PC-3 (cell line): ENCODE measurements around the gene CEP128. TPM values are rescaled to one million over a fixed set of nuclear protein-coding genes. Genes with fewer than 3 reads are reported as not detected.

Source experiments
- ATAC-seq: fragments of 200-7000 bp; cut with Tn5 transposase; 2 replicates; pipeline ENCODE4 v1.9.1; 2020; ENCODE audit warnings: mild to moderate bottlenecking, moderate library complexity
- BruUV-seq: library from RNA; stranded (reverse); fragments of 400-500 nt; replicated peaks from 2 replicates; lab custom pipeline; 2021; lab: Mats Ljungman, UMichigan
- CTCF ChIA-PET: fragments of 300-600 bp; sonication (Branson Sonifier 250); formaldehyde crosslinking; loops from one replicate; lab custom pipeline; 2022; ENCODE audit warnings: antibody characterized with exemption; lab: Charles Lee
- POLR2A ChIA-PET: fragments of 300-600 bp; sonication (Branson Sonifier 250); formaldehyde crosslinking; loops from one replicate; lab custom pipeline; 2022; ENCODE audit warnings: antibody characterized with exemption; ENCODE audit not compliant: unreplicated experiment; lab: Charles Lee
- DNase-seq: peaks from one replicate; pipeline ENCODE4 v3.0.0-alpha.2; 2015
- H2AFZ ChIP-seq: fragments of 300-600 bp; sonication (generic); 2 replicates; pipeline ENCODE4 v1.6.0; 2016; ENCODE audit warnings: antibody characterized with exemption, low read length
- H3F3A ChIP-seq: fragments of 300-600 bp; sonication (generic); one replicate; pipeline ENCODE4 v1.6.0; 2017; ENCODE audit warnings: antibody characterized with exemption, low read length, control low read depth, mild to moderate bottlenecking; ENCODE audit not compliant: unreplicated experiment
- H3K27ac ChIP-seq: fragments of 300-600 bp; sonication (generic); 2 replicates; pipeline ENCODE4 v1.5.1; 2016; ENCODE audit warnings: mild to moderate bottlenecking, low read length
- H3K27me3 ChIP-seq: fragments of 300-600 bp; sonication (generic); 2 replicates; pipeline ENCODE4 v1.6.1; 2016; ENCODE audit warnings: low read length, mixed read lengths
- H3K36me3 ChIP-seq: fragments of 300-600 bp; sonication (generic); 2 replicates; pipeline ENCODE4 v1.6.1; 2016; ENCODE audit warnings: low read depth, mixed run types, low read length, mixed read lengths
- H3K4me1 ChIP-seq: fragments of 300-600 bp; sonication (generic); 2 replicates; pipeline ENCODE4 v1.5.1; 2016; ENCODE audit warnings: low read length; ENCODE audit not compliant: insufficient read depth
- H3K4me2 ChIP-seq: fragments of 300-600 bp; sonication (generic); 2 replicates; pipeline ENCODE4 v1.6.0; 2016; ENCODE audit warnings: low read length
- H3K4me3 ChIP-seq: fragments of 300-600 bp; sonication (generic); 2 replicates; pipeline ENCODE4 v1.5.1; 2016; ENCODE audit warnings: mild to moderate bottlenecking, low read length, mixed read lengths
- H3K79me2 ChIP-seq: fragments of 300-600 bp; sonication (generic); 2 replicates; pipeline ENCODE4 v1.6.1; 2017; ENCODE audit warnings: low read length, mixed read lengths
- H3K9ac ChIP-seq: fragments of 300-600 bp; sonication (generic); 2 replicates; pipeline ENCODE4 v1.6.0; 2016; ENCODE audit warnings: mild to moderate bottlenecking, low read length
- H3K9me2 ChIP-seq: fragments of 300-600 bp; sonication (generic); replicated peaks from 2 replicates; pipeline ENCODE4 v1.6.1; 2016; ENCODE audit warnings: mixed run types, low read length, mixed read lengths
- H3K9me3 ChIP-seq: fragments of 300-600 bp; sonication (generic); 2 replicates; pipeline ENCODE4 v1.6.1; 2016; ENCODE audit warnings: low read length, mixed read lengths
- H4K20me1 ChIP-seq: fragments of 300-600 bp; sonication (generic); 2 replicates; pipeline ENCODE4 v1.6.1; 2016; ENCODE audit warnings: low read length, mixed read lengths
- EZH2 ChIP-seq: fragments of 300-600 bp; sonication (generic); IDR thresholded peaks from one replicate; pipeline ENCODE4 v1.6.1; 2017; ENCODE audit warnings: antibody characterized with exemption, mild to moderate bottlenecking, low read length; ENCODE audit not compliant: unreplicated experiment
- EZH2phosphoT487 ChIP-seq: fragments of 300-600 bp; sonication (generic); IDR thresholded peaks from 2 replicates; pipeline ENCODE4 v1.6.1; 2018; ENCODE audit warnings: mild to moderate bottlenecking, antibody characterized with exemption, low read length, borderline replicate concordance
- intact Hi-C: fragments of 100-400 bp; cut with micrococcal nuclease; formaldehyde crosslinking; loops from 2 replicates; pipeline ENCODE4 v1.9.0; 2023
- total RNA-seq: library from RNA; depleted of rRNA; stranded (reverse); fragments of >200 nt; gene quantifications from 2 replicates; pipeline ENCODE4 v1.2.3, GENCODE V29; 2014
- TF ChIP-seq, protein P1 (sequence below): fragments of 300-600 bp; sonication (generic); conservative IDR thresholded peaks from 2 replicates; pipeline ENCODE4 v1.5.1; 2017; ENCODE audit warnings: antibody characterized with exemption, low read depth, mild to moderate bottlenecking, low read length

CEP128 gene
- total RNA-seq, 1 experiment from 2014 or later = 11.6 TPM

DNA sequence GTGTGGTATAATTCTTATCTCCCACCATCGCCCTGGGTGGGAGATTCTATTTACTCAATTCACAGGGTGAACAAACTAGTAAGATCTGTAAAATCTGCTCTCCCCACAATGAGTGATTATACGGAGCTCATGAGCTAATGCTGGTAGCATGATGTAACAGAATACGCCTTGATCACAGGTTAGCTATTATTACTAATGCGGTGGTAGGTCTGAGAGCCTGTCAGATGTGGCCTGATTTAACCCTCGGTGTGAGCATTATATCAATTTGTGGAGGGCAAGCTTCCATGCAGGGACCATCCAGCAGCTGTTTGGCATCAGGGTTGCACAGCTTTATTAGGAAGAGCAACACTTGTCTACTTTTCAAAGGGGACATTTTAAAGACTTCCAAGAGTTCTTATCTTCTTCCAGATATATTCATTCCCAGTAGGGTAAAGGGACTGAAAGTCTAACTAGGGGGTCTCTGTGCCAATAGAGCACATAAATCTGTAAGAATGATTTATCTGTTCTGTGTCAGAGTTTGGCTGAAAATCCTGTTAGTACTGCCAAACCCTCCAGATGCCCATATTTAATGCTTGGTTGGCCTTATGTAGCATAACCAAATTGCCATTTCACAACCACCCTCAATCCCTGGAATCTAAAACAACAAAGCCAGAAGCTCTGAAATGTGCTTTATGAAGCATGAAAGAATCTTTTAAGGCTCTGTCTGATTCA lies 32.5 kb upstream of the CEP128 start:
- CTCF ChIA-PET = interaction anchor here (0.9 kb wide), 1 partner anchor 13 kb away, joined by 4 read pairs; no protein-coding TSS in a partner anchor
- no peaks in the 10 kb centered on the region for H3K4me1 ChIP-seq
- H3K9me2 ChIP-seq = no peaks in the 10 kb centered on the region
- no peak overlapping the region for H3K4me2 ChIP-seq
- H4K20me1 ChIP-seq = no peaks in the 10 kb centered on the region
- no peaks in the 10 kb centered on the region for H3K36me3 ChIP-seq
- intact Hi-C loops = no loop called here
- H3K9ac ChIP-seq = no peak overlapping the region
- no peak overlapping the region for H3K4me3 ChIP-seq
- H3F3A ChIP-seq = no peaks in the 10 kb centered on the region
- BruUV-seq = no TSS peak
- TF ChIP-seq EZH2phosphoT487 (no peak), EZH2 (no peak)
- TF ChIP-seq, protein P1, sequence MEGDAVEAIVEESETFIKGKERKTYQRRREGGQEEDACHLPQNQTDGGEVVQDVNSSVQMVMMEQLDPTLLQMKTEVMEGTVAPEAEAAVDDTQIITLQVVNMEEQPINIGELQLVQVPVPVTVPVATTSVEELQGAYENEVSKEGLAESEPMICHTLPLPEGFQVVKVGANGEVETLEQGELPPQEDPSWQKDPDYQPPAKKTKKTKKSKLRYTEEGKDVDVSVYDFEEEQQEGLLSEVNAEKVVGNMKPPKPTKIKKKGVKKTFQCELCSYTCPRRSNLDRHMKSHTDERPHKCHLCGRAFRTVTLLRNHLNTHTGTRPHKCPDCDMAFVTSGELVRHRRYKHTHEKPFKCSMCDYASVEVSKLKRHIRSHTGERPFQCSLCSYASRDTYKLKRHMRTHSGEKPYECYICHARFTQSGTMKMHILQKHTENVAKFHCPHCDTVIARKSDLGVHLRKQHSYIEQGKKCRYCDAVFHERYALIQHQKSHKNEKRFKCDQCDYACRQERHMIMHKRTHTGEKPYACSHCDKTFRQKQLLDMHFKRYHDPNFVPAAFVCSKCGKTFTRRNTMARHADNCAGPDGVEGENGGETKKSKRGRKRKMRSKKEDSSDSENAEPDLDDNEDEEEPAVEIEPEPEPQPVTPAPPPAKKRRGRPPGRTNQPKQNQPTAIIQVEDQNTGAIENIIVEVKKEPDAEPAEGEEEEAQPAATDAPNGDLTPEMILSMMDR = no peak
- POLR2A ChIA-PET = no interaction called here
- H3K27ac ChIP-seq = no peak overlapping the region
- DNase-seq = no peak
- no peak for ATAC-seq
- H3K79me2 ChIP-seq = no peaks in the 10 kb centered on the region
- H3K9me3 ChIP-seq = no peaks in the 10 kb centered on the region
- peaks cover 49% of the 10 kb centered on the region for H3K27me3 ChIP-seq
- H2AFZ ChIP-seq = no peak overlapping the region

DNA sequence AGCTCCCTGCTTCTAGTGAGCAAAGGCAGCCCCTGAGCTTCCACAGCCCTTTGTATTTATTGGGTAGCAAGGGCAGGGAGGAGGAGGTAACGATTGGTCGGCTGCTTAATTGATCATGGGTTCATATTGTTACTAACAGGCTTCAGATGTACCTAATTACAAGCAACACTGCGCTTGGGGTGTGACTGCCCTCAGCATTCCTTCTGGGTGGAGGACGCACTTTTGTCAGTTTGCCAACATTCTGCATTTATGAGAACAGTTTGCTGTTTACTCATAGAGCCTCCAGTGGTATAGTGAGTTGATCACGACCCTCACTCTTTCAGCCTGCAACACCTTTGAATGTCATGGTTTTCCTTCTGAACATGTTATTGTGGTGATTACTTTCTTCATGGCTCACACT lies 23.5 kb upstream of the CEP128 start:
- H3K4me3 ChIP-seq = no peak overlapping the region
- peaks cover 31% of the 10 kb centered on the region for H3K27me3 ChIP-seq
- no TSS peak for BruUV-seq
- no peak overlapping the region for H2AFZ ChIP-seq
- no peaks in the 10 kb centered on the region for H3K36me3 ChIP-seq
- no peaks in the 10 kb centered on the region for H4K20me1 ChIP-seq
- H3F3A ChIP-seq = no peaks in the 10 kb centered on the region
- TF ChIP-seq, protein P1 = no peak
- no peak for TF ChIP-seq EZH2phosphoT487
- TF ChIP-seq EZH2 = no peak
- DNase-seq (no peak), ATAC-seq (no peak)
- no peaks in the 10 kb centered on the region for H3K9me3 ChIP-seq
- H3K9ac ChIP-seq = no peak overlapping the region
- intact Hi-C loops = no loop called here
- 0 out of 2 replicates have a peak, but pooled peaks cover 4% of the 10 kb centered on the region for H3K4me1 ChIP-seq
- no peak overlapping the region for H3K4me2 ChIP-seq
- ChIA-PET CTCF (interaction anchor here (0.5 kb wide), 1 partner anchor 1452 kb away, joined by 3 read pairs; no protein-coding TSS in a partner anchor), POLR2A (no interaction called here)
- H3K27ac ChIP-seq = no peak overlapping the region
- H3K9me2 ChIP-seq = no peaks in the 10 kb centered on the region
- no peaks in the 10 kb centered on the region for H3K79me2 ChIP-seq

DNA sequence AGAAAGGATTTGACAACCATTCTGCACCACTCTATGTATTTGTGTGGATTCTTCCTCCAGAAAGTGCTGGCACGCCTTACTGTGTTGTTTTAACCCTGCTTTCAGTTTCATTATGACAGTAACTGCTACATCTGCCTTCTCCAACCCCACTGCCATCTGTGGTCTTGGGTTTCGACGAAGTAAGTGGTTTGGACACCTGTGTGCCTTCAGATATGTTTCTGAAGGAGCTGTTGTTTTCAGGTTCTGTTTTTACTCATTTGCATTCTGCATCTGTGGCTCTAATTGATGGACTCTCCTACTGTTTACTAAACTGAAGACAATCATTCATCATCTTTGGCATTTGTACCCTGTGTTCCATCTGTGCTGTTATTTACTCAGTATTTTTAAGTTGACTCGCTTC lies 18.0 kb upstream of the CEP128 start:
- no peak overlapping the region for H3K4me3 ChIP-seq
- no peaks in the 10 kb centered on the region for H3K9me2 ChIP-seq
- no peaks in the 10 kb centered on the region for H3K9me3 ChIP-seq
- intact Hi-C loops = no loop called here
- no peak overlapping the region for H2AFZ ChIP-seq
- H3K4me2 ChIP-seq = no peak overlapping the region
- H3K27ac ChIP-seq = no peak overlapping the region
- CTCF ChIA-PET = no interaction called here
- ATAC-seq = no peak
- H3F3A ChIP-seq = no peaks in the 10 kb centered on the region
- POLR2A ChIA-PET = no interaction called here
- H3K27me3 ChIP-seq = peaks cover 29% of the 10 kb centered on the region
- no peaks in the 10 kb centered on the region for H3K79me2 ChIP-seq
- no peaks in the 10 kb centered on the region; the same call in 1 of the 2 replicates for H3K4me1 ChIP-seq
- no peaks in the 10 kb centered on the region for H4K20me1 ChIP-seq
- DNase-seq = no peak
- no peak overlapping the region for H3K9ac ChIP-seq
- no TSS peak for BruUV-seq
- no peak for TF ChIP-seq EZH2
- no peak for TF ChIP-seq EZH2phosphoT487
- TF ChIP-seq, protein P1 = no peak
- H3K36me3 ChIP-seq = no peaks in the 10 kb centered on the region
